Esophagus squamous epithelium (tissue), 4 donors: ENCODE results near the gene ORC1.

Experiments
- POLR2A ChIP-seq, 4 donors: fragments of 450-650 bp; IDR thresholded peaks; one replicate each; pipeline ENCODE4 v1.6.1; 2017; ENCODE audit warnings: antibody characterized with exemption in 4 of 4, mild to moderate bottlenecking in 4 of 4, moderate library complexity in 3 of 4
- TF ChIP-seq, protein P1 (sequence below), 6 experiments: fragments of 450-650 bp in 4 of 6; fragments of 200-600 bp in 2 of 6; sonication (generic) in 2 of 6; IDR thresholded peaks; one replicate each; pipeline ENCODE4 v1.5.1; 2016 to 2019; ENCODE audit warnings: antibody characterized with exemption in 6 of 6, mild to moderate bottlenecking in 4 of 6, moderate library complexity in 4 of 6

DNA sequence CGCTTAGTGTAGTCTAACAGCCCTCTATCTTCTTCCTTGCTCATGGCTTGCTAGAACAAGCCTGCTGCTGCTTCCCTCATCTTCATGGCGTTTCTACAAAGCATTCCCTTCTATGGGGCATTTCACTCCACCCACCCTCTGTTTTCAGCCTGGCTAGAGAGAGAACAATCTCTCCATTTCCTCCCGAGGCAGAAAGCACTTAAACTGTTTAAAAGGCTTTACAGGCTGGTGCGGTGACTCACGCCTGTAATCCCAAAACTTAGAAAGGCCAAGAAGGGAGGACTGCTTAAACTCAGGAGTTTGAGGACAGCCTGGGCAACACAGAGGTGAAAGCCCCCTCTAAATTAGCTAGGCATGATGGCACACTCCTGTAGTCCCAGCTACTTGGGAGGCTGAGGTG is 17.8 kb downstream of the ORC1 start:
- TF ChIP-seq, protein P1, sequence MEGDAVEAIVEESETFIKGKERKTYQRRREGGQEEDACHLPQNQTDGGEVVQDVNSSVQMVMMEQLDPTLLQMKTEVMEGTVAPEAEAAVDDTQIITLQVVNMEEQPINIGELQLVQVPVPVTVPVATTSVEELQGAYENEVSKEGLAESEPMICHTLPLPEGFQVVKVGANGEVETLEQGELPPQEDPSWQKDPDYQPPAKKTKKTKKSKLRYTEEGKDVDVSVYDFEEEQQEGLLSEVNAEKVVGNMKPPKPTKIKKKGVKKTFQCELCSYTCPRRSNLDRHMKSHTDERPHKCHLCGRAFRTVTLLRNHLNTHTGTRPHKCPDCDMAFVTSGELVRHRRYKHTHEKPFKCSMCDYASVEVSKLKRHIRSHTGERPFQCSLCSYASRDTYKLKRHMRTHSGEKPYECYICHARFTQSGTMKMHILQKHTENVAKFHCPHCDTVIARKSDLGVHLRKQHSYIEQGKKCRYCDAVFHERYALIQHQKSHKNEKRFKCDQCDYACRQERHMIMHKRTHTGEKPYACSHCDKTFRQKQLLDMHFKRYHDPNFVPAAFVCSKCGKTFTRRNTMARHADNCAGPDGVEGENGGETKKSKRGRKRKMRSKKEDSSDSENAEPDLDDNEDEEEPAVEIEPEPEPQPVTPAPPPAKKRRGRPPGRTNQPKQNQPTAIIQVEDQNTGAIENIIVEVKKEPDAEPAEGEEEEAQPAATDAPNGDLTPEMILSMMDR (IDR thresholded peaks at IDR 0.05), result no peak
- no peak for TF ChIP-seq POLR2A (IDR thresholded peaks at IDR 0.05)
